Gastrocnemius medialis (tissue), 4 donors: ENCODE measurements around the gene DOCK10.

Source experiments
- POLR2A ChIP-seq, 2 donors: fragments of 450-650 bp; IDR thresholded peaks; one replicate each; pipeline ENCODE4 v1.6.1; 2017; ENCODE audit warnings: antibody characterized with exemption in 2 of 2, mild to moderate bottlenecking in 2 of 2, moderate library complexity in 2 of 2
- TF ChIP-seq, protein P1 (sequence below), 5 experiments: fragments of 450-650 bp in 3 of 5; fragments of 200-600 bp in 2 of 5; sonication (generic) in 2 of 5; IDR thresholded peaks in 4 of 5; conservative IDR thresholded peaks in 1 of 5; 1 replicate in 4 of 5; 2 replicates in 1 of 5; pipeline ENCODE4 v1.5.1; 2016 to 2019; ENCODE audit warnings: antibody characterized with exemption in 5 of 5, mild to moderate bottlenecking in 3 of 5, moderate library complexity in 3 of 5

DNA sequence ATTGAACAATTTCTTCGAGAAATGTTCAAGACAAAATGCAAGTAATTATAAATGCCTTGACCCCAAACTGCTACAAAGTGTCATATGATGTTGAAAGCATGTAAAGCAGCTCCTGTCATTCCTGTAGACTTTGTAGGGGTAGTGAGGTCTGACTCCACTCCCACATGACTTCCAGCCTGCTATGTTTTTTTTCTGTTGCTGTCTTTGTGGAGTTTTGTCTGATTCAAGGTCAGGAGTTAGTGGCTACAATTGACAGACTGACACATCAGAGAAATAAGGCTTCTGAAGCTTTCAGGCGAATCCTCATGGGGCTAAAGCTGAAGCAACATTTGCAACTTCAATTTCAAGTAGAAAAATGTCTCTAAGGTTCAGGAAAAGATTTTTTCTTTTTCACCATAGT, 262.2 kb downstream of the DOCK10 start:
- TF ChIP-seq, protein P1, sequence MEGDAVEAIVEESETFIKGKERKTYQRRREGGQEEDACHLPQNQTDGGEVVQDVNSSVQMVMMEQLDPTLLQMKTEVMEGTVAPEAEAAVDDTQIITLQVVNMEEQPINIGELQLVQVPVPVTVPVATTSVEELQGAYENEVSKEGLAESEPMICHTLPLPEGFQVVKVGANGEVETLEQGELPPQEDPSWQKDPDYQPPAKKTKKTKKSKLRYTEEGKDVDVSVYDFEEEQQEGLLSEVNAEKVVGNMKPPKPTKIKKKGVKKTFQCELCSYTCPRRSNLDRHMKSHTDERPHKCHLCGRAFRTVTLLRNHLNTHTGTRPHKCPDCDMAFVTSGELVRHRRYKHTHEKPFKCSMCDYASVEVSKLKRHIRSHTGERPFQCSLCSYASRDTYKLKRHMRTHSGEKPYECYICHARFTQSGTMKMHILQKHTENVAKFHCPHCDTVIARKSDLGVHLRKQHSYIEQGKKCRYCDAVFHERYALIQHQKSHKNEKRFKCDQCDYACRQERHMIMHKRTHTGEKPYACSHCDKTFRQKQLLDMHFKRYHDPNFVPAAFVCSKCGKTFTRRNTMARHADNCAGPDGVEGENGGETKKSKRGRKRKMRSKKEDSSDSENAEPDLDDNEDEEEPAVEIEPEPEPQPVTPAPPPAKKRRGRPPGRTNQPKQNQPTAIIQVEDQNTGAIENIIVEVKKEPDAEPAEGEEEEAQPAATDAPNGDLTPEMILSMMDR (IDR thresholded peaks at IDR 0.05 in 4 of 5, conservative IDR thresholded peaks at IDR 0.05 in 1 of 5) = no peak
- TF ChIP-seq POLR2A (IDR thresholded peaks at IDR 0.05) = no peak
